Measurements from ENCODE around the gene NR3C2.

The NR3C2 gene

GRCh38 chr4:148441986-148442831 is at the start of gene NR3C2:
TSS of gene NR3C2 (minus strand) at chr4:148442414.
- DNase-seq (ENCODE audit: low spot score) (peak; percentile 97), FAIRE-seq (peak; percentile 73)

- FAIRE-seq (no peak), DNase-seq (ENCODE audit: low spot score) (no peak)
These were observed 45.0 kb upstream of the NR3C2 start for GRCh38 chr4:148487181-148487580.

- FAIRE-seq (no peak), DNase-seq (ENCODE audit: low spot score) (no peak)
These were observed 39.4 kb upstream of the NR3C2 start for GRCh38 chr4:148481636-148482035.

GRCh38 chr4:148477276-148477675 is 35.1 kb upstream of the NR3C2 start:
- no peak for FAIRE-seq
- no peak for DNase-seq (ENCODE audit: low spot score)

GRCh38 chr4:148469938-148470337 is 27.7 kb upstream of the NR3C2 start:
- DNase-seq (ENCODE audit: low spot score) (no peak), FAIRE-seq (no peak)

DNA sequence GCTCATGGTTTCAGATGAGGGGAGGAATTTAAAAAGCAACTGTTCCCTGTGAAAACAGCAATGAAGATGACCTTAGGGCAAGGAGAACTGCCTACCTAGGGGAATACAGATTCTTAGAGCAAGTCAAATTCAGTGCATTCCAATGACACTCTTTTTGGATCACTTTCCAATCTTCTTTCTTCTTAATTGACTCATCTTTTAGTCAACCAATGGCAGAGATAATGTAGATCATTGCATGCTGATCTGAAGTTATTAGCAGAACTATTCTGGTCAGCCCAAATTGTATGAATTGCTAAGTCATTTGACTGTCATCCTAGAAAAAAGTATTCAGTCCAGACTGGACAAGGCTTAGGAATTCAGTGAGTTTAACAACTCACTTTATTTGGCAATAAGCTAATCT is 12.6 kb upstream of the NR3C2 start:
- DNase-seq (ENCODE audit: low spot score) (no peak), FAIRE-seq (no peak)

- FAIRE-seq: no peak
- DNase-seq (ENCODE audit: low spot score): no peak
These were observed 11.6 kb upstream of the NR3C2 start for GRCh38 chr4:148453833-148454232.

DNA sequence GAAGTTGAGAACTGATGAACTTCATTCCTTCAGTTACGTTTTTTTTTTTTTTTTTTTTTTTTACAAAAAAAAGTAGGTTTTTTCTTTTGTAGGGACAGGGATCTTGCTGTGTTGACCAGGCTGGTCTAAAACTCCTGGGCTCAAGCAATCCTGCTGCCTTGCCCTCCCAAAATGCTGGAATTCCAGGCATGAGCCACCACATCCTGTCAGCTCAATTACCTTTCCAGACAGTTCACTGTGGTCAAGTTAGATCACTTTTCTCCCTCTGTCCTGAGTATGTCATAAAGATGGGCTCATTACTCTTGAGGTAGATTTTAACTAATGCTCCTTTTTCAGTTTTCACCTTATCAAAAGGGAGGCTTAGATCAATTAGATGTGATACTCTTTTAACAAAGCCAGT is 10.8 kb upstream of the NR3C2 start:
- DNase-seq (ENCODE audit: low spot score): peak; percentile 32
- no peak for FAIRE-seq

DNA sequence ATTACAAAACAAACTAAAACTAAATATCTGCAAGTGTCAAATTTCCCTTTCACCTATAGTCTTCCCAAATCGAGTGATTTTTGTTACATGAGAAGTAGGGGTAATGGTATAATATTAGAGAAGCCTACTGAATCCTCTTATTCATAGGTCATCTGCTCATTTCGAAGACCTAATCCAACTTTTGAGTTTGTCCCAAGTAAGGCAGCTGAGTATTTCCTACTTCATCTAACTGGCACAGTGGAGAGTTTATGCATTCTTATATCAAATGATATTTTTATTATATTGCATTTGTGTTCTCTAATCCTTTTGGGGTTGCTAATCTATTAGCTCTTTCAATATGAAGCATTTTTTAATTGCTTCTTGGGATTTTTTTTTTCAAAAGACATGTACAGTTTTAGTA is 7.7 kb upstream of the NR3C2 start:
- no peak for FAIRE-seq
- DNase-seq (ENCODE audit: low spot score): no peak

DNA sequence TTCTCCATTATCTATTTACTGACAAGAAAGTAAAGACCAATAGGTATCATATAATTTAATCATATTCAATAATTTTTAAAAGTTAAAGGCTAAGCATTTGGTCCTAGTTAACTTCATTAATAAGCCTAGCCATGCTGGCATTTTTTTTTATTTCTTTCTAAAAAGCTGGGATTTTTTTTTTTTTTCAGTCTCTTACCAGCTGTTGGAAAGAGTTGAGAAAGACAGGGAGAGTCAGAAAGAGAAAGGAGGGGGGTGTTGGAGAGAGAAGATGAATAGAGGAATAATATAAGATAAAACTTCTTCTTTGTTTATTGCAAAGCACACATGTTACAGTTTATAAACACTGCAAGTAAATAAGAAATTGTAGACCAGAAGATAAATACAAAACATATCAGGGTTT is 5.9 kb upstream of the NR3C2 start:
- no peak for FAIRE-seq
- DNase-seq (ENCODE audit: low spot score): no peak

GRCh38 chr4:148447681-148448080 is 5.5 kb upstream of the NR3C2 start:
- no peak for FAIRE-seq
- no peak for DNase-seq (ENCODE audit: low spot score)

DNA sequence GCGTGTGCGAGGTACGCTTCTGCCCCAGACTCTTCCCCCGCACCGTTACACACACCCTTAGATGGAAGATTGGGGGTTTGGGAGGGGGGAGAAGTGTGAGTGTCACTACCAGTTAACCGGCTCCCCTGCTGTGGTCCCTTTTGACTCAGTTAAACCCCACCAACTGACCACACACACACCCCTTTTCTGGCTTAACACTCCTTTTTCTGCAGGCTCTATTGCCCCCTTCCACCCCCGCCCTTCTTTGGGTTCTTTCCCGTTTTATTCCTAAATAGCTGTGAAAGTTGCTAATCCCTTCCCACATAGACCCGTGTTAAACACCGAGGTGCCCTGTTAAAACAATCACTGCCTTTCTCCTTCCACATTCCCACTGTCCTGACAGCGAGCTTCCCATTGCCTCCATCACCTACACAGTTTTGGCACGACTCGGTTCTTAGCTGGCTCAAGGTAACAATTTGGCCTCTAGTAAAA is 3.7 kb upstream of the NR3C2 start:
- DNase-seq (ENCODE audit: low spot score) (no peak), FAIRE-seq (no peak)

- peak; percentile 76 for DNase-seq (ENCODE audit: low spot score)
- FAIRE-seq: peak; percentile 50
These were observed 3.1 kb upstream of the NR3C2 start for GRCh38 chr4:148445071-148445859.

DNA sequence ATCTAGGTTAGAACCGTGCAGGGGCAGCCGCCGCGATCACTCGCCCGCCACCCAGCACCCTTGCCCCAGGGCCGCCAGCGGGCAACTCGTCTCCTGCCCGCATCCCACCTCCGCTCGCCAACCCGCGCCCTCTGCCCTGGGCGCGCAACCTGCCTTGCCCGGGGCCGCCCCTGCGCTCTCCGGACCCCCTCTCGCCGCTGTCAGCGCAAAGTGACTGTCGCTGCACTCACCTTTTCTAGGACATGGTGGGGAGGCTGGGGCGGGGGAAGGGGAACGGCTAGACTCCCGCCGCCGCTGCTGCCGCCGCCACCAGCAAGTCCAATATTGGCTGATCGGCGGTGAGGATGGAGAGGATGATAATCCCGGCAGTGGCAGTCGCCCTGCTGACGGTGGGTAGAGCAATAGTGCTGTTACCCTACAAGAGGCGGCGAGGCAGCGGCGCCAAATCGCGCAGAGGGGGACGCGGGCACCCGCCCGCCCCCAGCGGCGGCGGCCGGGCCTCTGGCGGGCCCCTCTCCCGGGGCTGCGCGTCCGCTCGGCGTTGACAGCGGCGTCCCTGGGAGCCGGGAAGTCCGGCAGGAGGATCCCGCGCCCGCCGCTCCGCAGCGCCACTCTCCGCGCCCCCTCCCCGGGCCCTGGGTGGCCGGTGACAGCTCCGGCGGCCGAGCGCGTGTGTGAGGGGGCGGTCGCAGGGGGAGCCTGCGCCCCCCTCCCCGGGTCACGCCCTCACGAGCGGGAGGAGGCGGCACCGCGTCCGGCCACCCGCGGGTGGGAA is 2.3 kb upstream of the NR3C2 start:
- FAIRE-seq (no peak), DNase-seq (ENCODE audit: low spot score) (peak; percentile 25)

DNA sequence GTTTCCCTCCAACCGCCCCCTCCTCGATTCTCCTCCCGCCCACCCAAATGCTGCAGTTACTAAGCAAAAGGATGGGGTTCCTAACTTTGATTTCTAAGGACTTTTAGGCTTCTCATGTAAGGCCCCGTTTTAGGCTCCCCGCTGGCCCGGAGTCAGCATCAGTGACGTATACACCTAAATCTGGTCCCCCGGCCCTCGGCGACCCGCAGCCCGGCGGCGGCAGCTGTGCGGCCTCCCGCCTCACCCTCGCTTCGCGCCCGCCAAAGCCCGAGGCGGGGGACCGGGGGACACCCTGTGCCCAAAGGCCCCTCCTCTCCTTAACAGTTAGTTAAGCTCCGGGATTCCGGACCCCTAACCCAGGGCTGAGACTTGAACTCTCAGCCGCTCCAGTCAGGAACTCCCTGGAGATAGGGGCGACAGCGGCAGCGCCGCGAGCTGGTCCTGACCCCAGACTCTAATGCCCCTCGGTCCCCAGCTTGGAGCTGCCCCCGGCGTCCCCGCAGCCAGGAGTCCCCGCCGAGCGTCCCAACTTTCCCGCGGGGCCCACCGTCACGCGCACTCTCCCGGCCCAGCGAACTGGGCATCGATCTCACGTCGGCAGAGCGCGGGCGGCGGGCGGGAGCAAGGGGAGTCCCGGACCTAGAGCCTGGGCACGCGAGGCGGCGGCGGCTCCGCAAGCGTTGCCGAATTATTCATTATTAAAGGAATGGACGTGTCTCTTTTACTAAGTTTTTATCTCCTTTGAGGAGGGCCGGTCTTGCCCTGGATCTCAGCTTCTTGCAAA is 1.5 kb upstream of the NR3C2 start:
- no peak for DNase-seq (ENCODE audit: low spot score)
- FAIRE-seq: no peak

DNA sequence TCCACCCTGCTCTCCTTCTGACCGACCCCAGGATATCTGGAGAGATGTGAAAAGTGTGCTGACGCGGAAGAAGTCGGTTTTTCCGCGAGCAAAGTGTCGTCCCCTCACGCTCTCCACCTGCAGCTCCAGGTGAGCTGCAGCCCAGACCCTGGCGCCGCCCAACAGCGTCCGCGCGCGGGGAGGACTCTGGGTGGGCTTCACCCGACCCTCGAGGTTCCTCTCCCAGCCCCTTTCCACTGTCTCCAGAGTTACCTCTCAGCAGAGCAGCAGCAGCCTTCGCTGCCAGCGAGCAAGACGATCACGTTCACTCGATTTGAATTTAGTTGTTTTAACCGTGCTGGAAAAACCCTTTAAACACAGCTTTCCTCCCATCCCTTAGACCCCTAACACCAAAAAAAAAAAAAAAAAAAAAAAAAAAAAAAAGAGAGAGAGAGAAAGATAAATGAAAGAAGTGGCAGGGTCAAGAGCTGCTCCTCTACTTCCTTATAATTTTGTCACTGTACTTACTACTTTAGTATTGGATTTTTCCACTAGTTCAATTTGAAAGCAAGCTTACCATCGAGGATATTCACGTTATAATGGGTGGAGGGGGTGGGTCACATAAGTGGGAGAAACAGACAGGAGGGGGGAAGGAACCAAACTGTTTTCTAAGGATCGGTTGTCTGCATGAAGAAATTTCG is 758 bp upstream of the NR3C2 start:
- FAIRE-seq (no peak), DNase-seq (ENCODE audit: low spot score) (no peak)

DNA sequence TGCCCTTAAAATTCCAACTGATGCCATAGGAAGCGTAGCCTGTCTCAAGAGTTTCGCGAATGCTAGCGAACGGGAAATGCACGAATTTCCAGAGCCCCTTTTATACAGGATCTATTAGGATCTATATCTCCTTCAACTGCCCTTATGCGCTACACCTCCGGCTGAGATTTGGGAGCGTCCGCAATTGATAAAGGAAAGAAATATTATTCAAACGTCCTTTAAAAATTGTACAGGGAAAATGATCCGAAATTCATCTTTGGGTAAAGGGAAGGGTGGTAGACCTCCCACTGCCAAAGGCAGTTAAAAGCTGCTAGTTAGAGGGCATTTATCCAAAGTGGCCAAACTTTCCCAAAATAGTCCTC is 609 bp downstream of the NR3C2 start:
- DNase-seq (ENCODE audit: low spot score): no peak
- no peak for FAIRE-seq

DNA sequence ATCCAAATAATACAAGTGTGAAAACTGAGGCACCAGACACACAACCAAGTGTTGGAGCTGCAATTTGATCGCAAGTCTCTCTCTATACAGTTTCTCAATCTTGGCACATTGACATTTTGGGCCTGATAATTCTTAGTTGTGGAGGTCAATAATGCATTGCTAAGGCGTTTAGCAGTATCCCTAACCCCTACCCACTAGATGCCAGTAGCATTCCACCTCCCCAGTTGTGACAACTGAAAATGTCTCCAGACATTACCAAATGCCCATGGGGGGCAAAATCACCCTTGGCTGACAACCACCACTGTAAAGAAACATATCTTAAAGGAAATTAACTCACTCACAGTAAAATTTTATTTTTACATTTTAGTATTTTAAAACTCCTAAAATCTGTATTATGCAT is 4.2 kb downstream of the NR3C2 start:
- DNase-seq (ENCODE audit: low spot score) (no peak), FAIRE-seq (no peak)

DNA sequence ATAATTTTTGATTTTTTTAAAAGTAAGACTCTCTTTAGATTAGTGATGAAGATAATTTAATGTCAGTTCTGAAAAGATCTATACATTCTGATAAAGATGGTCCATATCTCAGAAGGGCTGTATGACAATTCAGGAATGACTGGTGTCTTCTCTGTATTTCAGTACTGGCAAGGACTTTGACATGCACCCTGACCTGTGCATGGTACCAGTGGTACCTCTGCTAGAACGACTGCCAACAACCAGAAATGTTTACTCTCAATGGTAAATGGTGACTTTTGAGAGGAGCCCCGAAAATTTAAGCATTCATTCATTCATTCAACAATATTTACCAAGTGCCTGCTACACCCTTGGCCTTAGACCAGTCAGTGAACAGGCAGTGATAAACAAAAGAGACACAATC is 4.8 kb downstream of the NR3C2 start:
- no peak for DNase-seq (ENCODE audit: low spot score)
- FAIRE-seq: no peak

GRCh38 chr4:148436512-148436911 is 5.7 kb downstream of the NR3C2 start:
- FAIRE-seq (no peak), DNase-seq (ENCODE audit: low spot score) (no peak)
